Measurements from ENCODE around the gene GAD2.

GAD2 gene

GRCh38 chr10:26213157-26213800 lies 3.3 kb upstream of the GAD2 start:
- Histone ChIP-seq H3K36me3 (ENCODE audit: insufficient read depth, low read length) (no peaks in the 10 kb centered on the region), H3K4me2 (ENCODE audit: low read length) (no peak overlapping the region), H3K4me3 (ENCODE audit: low read length) (no peak overlapping the region), H3K9ac (ENCODE audit: low read depth, low read length) (no peak overlapping the region), H3K27me3 (ENCODE audit: control insufficient read depth, insufficient read depth, low read length) (peaks cover 29% of the 10 kb centered on the region), H3K9me3 (replicated peaks; ENCODE audit: low read length) (peaks cover 3% of the 10 kb centered on the region), H3K4me1 (ENCODE audit: control insufficient read depth, insufficient read depth, low read length) (no peaks in the 10 kb centered on the region)

DNA sequence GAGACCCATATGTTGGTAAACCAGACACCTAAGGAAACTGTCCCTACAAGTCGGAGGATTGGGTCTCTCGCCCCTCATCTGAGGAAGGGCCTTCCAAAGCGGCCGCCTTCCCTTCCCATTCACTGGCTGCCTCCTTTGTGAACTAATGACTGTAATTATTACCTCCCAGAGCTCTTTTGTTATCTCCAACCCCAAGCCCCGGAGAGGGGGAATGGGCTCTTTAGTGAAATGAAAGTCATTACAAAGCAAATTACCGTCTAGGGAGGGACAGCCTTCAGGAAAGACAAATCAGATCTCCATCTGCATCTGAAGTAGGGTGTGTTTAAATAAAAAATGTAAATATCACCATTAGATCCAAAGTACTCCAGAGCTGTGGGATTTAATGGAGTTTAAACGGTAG lies 2.6 kb upstream of the GAD2 start:
- Histone ChIP-seq H3K4me3 (ENCODE audit: low read length) (no peak overlapping the region), H3K9ac (ENCODE audit: low read depth, low read length) (no peak overlapping the region), H3K4me1 (ENCODE audit: control insufficient read depth, insufficient read depth, low read length) (no peaks in the 10 kb centered on the region), H3K4me2 (ENCODE audit: low read length) (no peak overlapping the region), H3K36me3 (ENCODE audit: insufficient read depth, low read length) (no peaks in the 10 kb centered on the region), H3K27me3 (ENCODE audit: control insufficient read depth, insufficient read depth, low read length) (peaks cover 29% of the 10 kb centered on the region), H3K9me3 (replicated peaks; ENCODE audit: low read length) (peaks cover 6% of the 10 kb centered on the region)

GRCh38 chr10:26214551-26215395 lies 1.8 kb upstream of the GAD2 start:
- Histone ChIP-seq H3K4me3 (ENCODE audit: low read length) (no peak overlapping the region), H3K36me3 (ENCODE audit: insufficient read depth, low read length) (no peaks in the 10 kb centered on the region), H3K9me3 (replicated peaks; ENCODE audit: low read length) (peaks cover 3% of the 10 kb centered on the region), H3K9ac (ENCODE audit: low read depth, low read length) (no peak overlapping the region), H3K4me2 (ENCODE audit: low read length) (no peak overlapping the region), H3K27me3 (ENCODE audit: control insufficient read depth, insufficient read depth, low read length) (peaks cover 29% of the 10 kb centered on the region), H3K4me1 (ENCODE audit: control insufficient read depth, insufficient read depth, low read length) (no peaks in the 10 kb centered on the region)

DNA sequence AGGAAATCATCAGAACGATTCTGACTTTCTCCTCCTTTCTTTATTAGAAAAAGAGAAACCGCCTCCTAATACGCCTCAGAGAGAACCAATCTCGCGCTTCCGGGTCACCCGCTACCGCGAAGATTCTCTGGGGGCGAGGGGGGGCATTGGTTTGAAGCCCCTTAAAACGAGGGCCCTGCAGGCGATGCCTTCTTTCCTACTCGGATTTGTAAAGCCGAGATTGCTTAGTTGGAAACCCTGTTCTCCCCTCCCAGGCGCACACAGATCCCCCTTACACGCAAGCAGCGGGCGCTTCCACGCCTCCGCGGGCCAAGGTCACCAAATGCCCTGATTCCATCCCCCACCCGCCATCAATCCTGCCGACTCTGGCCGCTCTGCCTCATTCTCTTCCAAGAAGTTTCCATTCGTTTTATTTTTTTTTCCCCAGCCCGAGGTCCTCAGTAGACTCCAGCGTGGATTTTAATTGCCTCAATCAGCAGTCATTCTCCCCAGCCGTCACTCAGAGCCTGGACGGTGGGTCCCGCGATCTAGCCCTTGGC lies 1.1 kb upstream of the GAD2 start:
- Histone ChIP-seq H3K9me3 (replicated peaks; ENCODE audit: low read length) (peaks cover 3% of the 10 kb centered on the region), H3K9ac (ENCODE audit: low read depth, low read length) (no peak overlapping the region), H3K4me1 (ENCODE audit: control insufficient read depth, insufficient read depth, low read length) (no peaks in the 10 kb centered on the region), H3K4me3 (ENCODE audit: low read length) (no peak overlapping the region), H3K4me2 (ENCODE audit: low read length) (no peak overlapping the region), H3K27me3 (ENCODE audit: control insufficient read depth, insufficient read depth, low read length) (peaks cover 29% of the 10 kb centered on the region), H3K36me3 (ENCODE audit: insufficient read depth, low read length) (no peaks in the 10 kb centered on the region)

GRCh38 chr10:26215935-26216584 lies 514 bp upstream of the GAD2 start:
- Histone ChIP-seq H3K9ac (ENCODE audit: low read depth, low read length) (no peak overlapping the region), H3K36me3 (ENCODE audit: insufficient read depth, low read length) (no peaks in the 10 kb centered on the region), H3K4me1 (ENCODE audit: control insufficient read depth, insufficient read depth, low read length) (no peaks in the 10 kb centered on the region), H3K4me2 (ENCODE audit: low read length) (no peak overlapping the region), H3K4me3 (ENCODE audit: low read length) (no peak overlapping the region), H3K27me3 (ENCODE audit: control insufficient read depth, insufficient read depth, low read length) (peaks cover 29% of the 10 kb centered on the region), H3K9me3 (replicated peaks; ENCODE audit: low read length) (peaks cover 3% of the 10 kb centered on the region)

GRCh38 chr10:26217396-26218086 lies 967 bp downstream of the GAD2 start:
- Histone ChIP-seq H3K4me1 (ENCODE audit: control insufficient read depth, insufficient read depth, low read length) (no peaks in the 10 kb centered on the region), H3K9me3 (replicated peaks; ENCODE audit: low read length) (peaks cover 3% of the 10 kb centered on the region), H3K36me3 (ENCODE audit: insufficient read depth, low read length) (no peaks in the 10 kb centered on the region), H3K4me2 (ENCODE audit: low read length) (no peak overlapping the region), H3K9ac (ENCODE audit: low read depth, low read length) (no peak overlapping the region), H3K27me3 (ENCODE audit: control insufficient read depth, insufficient read depth, low read length) (peaks cover 29% of the 10 kb centered on the region), H3K4me3 (ENCODE audit: low read length) (no peak overlapping the region)

DNA sequence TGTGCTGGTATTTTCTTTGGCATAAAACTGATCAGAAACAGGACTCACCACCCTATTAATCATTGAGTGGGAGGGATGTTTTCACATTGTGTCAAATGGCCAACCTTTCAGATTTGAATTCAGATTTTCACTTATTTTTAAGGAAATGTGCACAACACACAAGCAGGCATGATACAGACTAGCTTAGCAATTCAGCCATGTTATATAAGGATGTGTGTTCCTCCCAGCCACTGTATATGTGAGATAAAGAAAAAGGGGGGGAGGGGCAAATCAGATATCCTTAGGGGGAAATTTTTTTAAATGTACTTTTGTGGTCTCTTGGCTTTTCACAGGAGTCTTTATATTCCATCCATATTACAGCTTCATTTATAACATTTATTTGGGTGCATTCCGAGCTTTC lies 3.1 kb downstream of the GAD2 start:
- Histone ChIP-seq H3K9ac (ENCODE audit: low read depth, low read length) (no peak overlapping the region), H3K4me1 (ENCODE audit: control insufficient read depth, insufficient read depth, low read length) (no peaks in the 10 kb centered on the region), H3K27me3 (ENCODE audit: control insufficient read depth, insufficient read depth, low read length) (peaks cover 25% of the 10 kb centered on the region), H3K4me2 (ENCODE audit: low read length) (no peak overlapping the region), H3K36me3 (ENCODE audit: insufficient read depth, low read length) (no peaks in the 10 kb centered on the region), H3K9me3 (replicated peaks; ENCODE audit: low read length) (peaks cover 3% of the 10 kb centered on the region), H3K4me3 (ENCODE audit: low read length) (no peak overlapping the region)

GRCh38 chr10:26220901-26221300 lies 4.3 kb downstream of the GAD2 start:
- Histone ChIP-seq H3K4me1 (ENCODE audit: control insufficient read depth, insufficient read depth, low read length) (no peaks in the 10 kb centered on the region), H3K27me3 (ENCODE audit: control insufficient read depth, insufficient read depth, low read length) (peaks cover 17% of the 10 kb centered on the region), H3K4me3 (ENCODE audit: low read length) (no peak overlapping the region), H3K9me3 (replicated peaks; ENCODE audit: low read length) (peaks cover 3% of the 10 kb centered on the region), H3K9ac (ENCODE audit: low read depth, low read length) (no peak overlapping the region), H3K36me3 (ENCODE audit: insufficient read depth, low read length) (no peaks in the 10 kb centered on the region), H3K4me2 (ENCODE audit: low read length) (no peak overlapping the region)

DNA sequence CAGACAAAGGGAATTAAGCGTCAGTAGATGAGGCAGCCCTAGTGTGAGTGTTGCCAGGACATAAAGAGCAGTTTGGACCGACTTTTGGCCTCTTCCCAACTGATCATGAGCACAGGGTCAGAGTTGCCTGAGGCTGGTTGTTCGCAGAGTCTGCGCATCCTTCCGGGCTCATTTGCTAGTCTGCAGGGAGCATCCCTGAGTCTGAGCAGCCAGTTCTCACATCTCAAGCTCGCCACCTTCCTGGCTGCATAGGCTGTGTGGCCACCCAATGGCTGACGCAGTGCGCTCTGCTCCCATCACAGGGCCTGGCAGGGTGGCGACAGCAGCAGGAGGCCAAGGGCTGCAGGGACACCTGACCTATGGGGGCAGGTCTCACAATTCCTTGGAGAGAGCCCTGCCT lies 5.0 kb downstream of the GAD2 start:
- no peaks in the 10 kb centered on the region for H3K36me3 ChIP-seq (ENCODE audit: insufficient read depth, low read length)
- no peak overlapping the region for H3K9ac ChIP-seq (ENCODE audit: low read depth, low read length)
- H3K27me3 ChIP-seq (ENCODE audit: control insufficient read depth, insufficient read depth, low read length) = peaks cover 11% of the 10 kb centered on the region
- no peak overlapping the region for H3K4me3 ChIP-seq (ENCODE audit: low read length)
- H3K9me3 ChIP-seq (replicated peaks; ENCODE audit: low read length) = peaks cover 10% of the 10 kb centered on the region
- H3K4me2 ChIP-seq (ENCODE audit: low read length) = no peak overlapping the region
- no peaks in the 10 kb centered on the region for H3K4me1 ChIP-seq (ENCODE audit: control insufficient read depth, insufficient read depth, low read length)

- Histone ChIP-seq H3K4me2 (ENCODE audit: low read length) (no peak overlapping the region), H3K36me3 (ENCODE audit: insufficient read depth, low read length) (no peaks in the 10 kb centered on the region), H3K4me3 (ENCODE audit: low read length) (no peak overlapping the region), H3K27me3 (ENCODE audit: control insufficient read depth, insufficient read depth, low read length) (peaks cover under 1% of the 10 kb centered on the region), H3K4me1 (ENCODE audit: control insufficient read depth, insufficient read depth, low read length) (no peaks in the 10 kb centered on the region), H3K9me3 (replicated peaks; ENCODE audit: low read length) (peaks cover 15% of the 10 kb centered on the region), H3K9ac (ENCODE audit: low read depth, low read length) (no peak overlapping the region)
Measured at GRCh38 chr10:26222563-26222962, 6.0 kb downstream of the GAD2 start.

DNA sequence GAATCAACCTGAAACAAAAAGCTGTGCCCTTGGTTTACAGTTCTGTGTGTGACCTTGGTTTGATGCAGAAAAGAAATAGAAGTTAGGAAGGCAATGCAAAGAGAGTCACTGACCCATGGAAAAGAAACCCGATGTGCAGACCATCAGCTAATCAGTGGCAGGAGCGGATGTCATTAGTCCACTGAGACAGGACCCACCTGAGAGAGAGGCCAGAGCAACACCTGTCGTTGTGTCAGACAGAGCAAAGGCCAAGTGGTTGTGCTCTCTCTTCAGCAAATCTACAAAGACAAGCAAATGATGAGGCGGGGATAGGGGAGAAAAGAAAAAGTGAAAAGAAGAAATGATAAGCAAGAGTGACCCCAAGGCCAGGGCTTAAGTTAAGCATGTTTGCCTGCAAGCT lies 8.7 kb downstream of the GAD2 start:
- Histone ChIP-seq H3K4me1 (ENCODE audit: control insufficient read depth, insufficient read depth, low read length) (no peaks in the 10 kb centered on the region), H3K27me3 (ENCODE audit: control insufficient read depth, insufficient read depth, low read length) (no peaks in the 10 kb centered on the region), H3K4me2 (ENCODE audit: low read length) (no peak overlapping the region), H3K9ac (ENCODE audit: low read depth, low read length) (no peak overlapping the region), H3K9me3 (replicated peaks; ENCODE audit: low read length) (peaks cover 19% of the 10 kb centered on the region), H3K4me3 (ENCODE audit: low read length) (no peak overlapping the region), H3K36me3 (ENCODE audit: insufficient read depth, low read length) (no peaks in the 10 kb centered on the region)

Data from skeletal muscle satellite cell (primary cell).